Osteocyte (in vitro differentiated cells): Measurements from ENCODE around the gene VAV3. TPM values are rescaled to one million over a fixed set of nuclear protein-coding genes. Genes with fewer than 3 reads are reported as not detected.
"Not testable (repeated sequence)": the region's sequence is repeated elsewhere in the genome, so short reads cannot be mapped to it uniquely, and the experiment has no call there.

ENCODE experiments used
- DNase-seq: peaks from one replicate; pipeline ENCODE4 v3.0.0; 2021; ENCODE audit warnings: mixed read lengths; ENCODE audit not compliant: unreplicated experiment; ENCODE audit errors: extremely low spot score
- H3K27ac Mint-ChIP-seq: one replicate; pipeline ENCODE4 v1.8.0; 2021; ENCODE audit warnings: mild to moderate bottlenecking, mixed read lengths; ENCODE audit not compliant: unreplicated experiment
- H3K27me3 Mint-ChIP-seq: one replicate; pipeline ENCODE4 v1.8.0; 2021; ENCODE audit warnings: mixed read lengths; ENCODE audit not compliant: unreplicated experiment
- H3K36me3 Mint-ChIP-seq: one replicate; pipeline ENCODE4 v1.8.0; 2021; ENCODE audit warnings: mixed read lengths; ENCODE audit not compliant: unreplicated experiment
- H3K4me1 Mint-ChIP-seq: one replicate; pipeline ENCODE4 v1.8.0; 2021; ENCODE audit warnings: mixed read lengths; ENCODE audit not compliant: unreplicated experiment
- H3K4me3 Mint-ChIP-seq: one replicate; pipeline ENCODE4 v1.8.0; 2021; ENCODE audit warnings: mild to moderate bottlenecking, moderate library complexity, mixed read lengths; ENCODE audit not compliant: unreplicated experiment
- H3K9me3 Mint-ChIP-seq: one replicate; pipeline ENCODE4 v1.8.0; 2021; ENCODE audit warnings: mixed read lengths; ENCODE audit not compliant: unreplicated experiment
- CTCF ChIP-seq: fragments of 200-600 bp; sonication (generic); IDR thresholded peaks from 2 replicates; pipeline ENCODE4 v1.5.0; 2021; ENCODE audit warnings: antibody characterized with exemption, mild to moderate bottlenecking, moderate library complexity
- total RNA-seq: library from RNA; stranded (reverse); gene quantifications from 2 replicates; pipeline ENCODE4 v1.2.1, GENCODE V29; 2021

Gene VAV3
- total RNA-seq, 1 donor from 2014 or later, result not detected

- H3K4me1 Mint-ChIP-seq, result no peaks in the 10 kb centered on the region
- no peak overlapping the region for H3K27ac Mint-ChIP-seq
- H3K4me3 Mint-ChIP-seq, result no peak overlapping the region
Observed at GRCh38 chr1:107858323-107858722, 106.7 kb downstream of the VAV3 start.

GRCh38 chr1:107851418-107851817 is 113.6 kb downstream of the VAV3 start:
- no peak for DNase-seq
- no peak for TF ChIP-seq CTCF
- H3K9me3 Mint-ChIP-seq, result no peaks in the 10 kb centered on the region
- H3K36me3 Mint-ChIP-seq, result no peaks in the 10 kb centered on the region
- H3K4me3 Mint-ChIP-seq, result no peak overlapping the region
- no peak overlapping the region for H3K27ac Mint-ChIP-seq
- H3K27me3 Mint-ChIP-seq, result peaks cover 23% of the 10 kb centered on the region
- no peaks in the 10 kb centered on the region for H3K4me1 Mint-ChIP-seq

More at GRCh38 chr1:107858323-107858722, 106.7 kb downstream of the VAV3 start:
- no peak for DNase-seq
- no peaks in the 10 kb centered on the region for H3K36me3 Mint-ChIP-seq
- H3K27me3 Mint-ChIP-seq, result peaks cover 19% of the 10 kb centered on the region
- TF ChIP-seq CTCF, result no peak
- H3K9me3 Mint-ChIP-seq, result no peaks in the 10 kb centered on the region

- H3K27ac Mint-ChIP-seq, H3K4me1 Mint-ChIP-seq, H3K36me3 Mint-ChIP-seq, H3K9me3 Mint-ChIP-seq, H3K4me3 Mint-ChIP-seq, DNase-seq: not testable (repeated sequence)
- H3K27me3 Mint-ChIP-seq, result peaks cover 33% of the 10 kb centered on the region
Observed at GRCh38 chr1:107844541-107845194, 120.3 kb downstream of the VAV3 start.

GRCh38 chr1:107843989-107844388 is 121.0 kb downstream of the VAV3 start:
- Mint-ChIP-seq H3K9me3 (no peaks in the 10 kb centered on the region), H3K27ac (no peak overlapping the region), H3K27me3 (peaks cover 30% of the 10 kb centered on the region), H3K4me1 (no peaks in the 10 kb centered on the region), H3K4me3 (no peak overlapping the region), H3K36me3 (no peaks in the 10 kb centered on the region)
- TF ChIP-seq CTCF, result no peak
- DNase-seq, result no peak

- no peaks in the 10 kb centered on the region for H3K4me1 Mint-ChIP-seq
- peaks cover 31% of the 10 kb centered on the region for H3K27me3 Mint-ChIP-seq
Observed at GRCh38 chr1:107842241-107842640, 122.7 kb downstream of the VAV3 start.

More at GRCh38 chr1:107842241-107842640, 122.7 kb downstream of the VAV3 start:
- no peak for TF ChIP-seq CTCF
- no peak for DNase-seq
- Mint-ChIP-seq H3K27ac (no peak overlapping the region), H3K9me3 (peaks cover 8% of the 10 kb centered on the region), H3K4me3 (no peak overlapping the region), H3K36me3 (no peaks in the 10 kb centered on the region)
